ENCODE measurements around the gene SLA2. TPM values are rescaled to one million over a fixed set of nuclear protein-coding genes. Genes with fewer than 3 reads are reported as not detected.
"Not testable (repeated sequence)": the region's sequence is repeated elsewhere in the genome, so short reads cannot be mapped to it uniquely, and the experiment has no call there.

Gene SLA2
- polyA plus RNA-seq, 1 experiment: not detected

GRCh38 chr20:36620917-36621316 lies 25.1 kb downstream of the SLA2 start:
- ChIA-PET CTCF (interaction anchor here (1.3 kb wide), 1 partner anchor 15 kb away, joined by 4 read pairs; the partner anchor contains the start of gene RAB5IF), POLR2A (no interaction called here)
- Histone ChIP-seq H3K36me3 (ENCODE audit: control insufficient read depth, insufficient read depth, low read length) (no peaks in the 10 kb centered on the region), H3K4me3 (ENCODE audit: low read depth, low read length) (no peak overlapping the region), H3K27me3 (ENCODE audit: control insufficient read depth, insufficient read depth, low read length) (no peaks in the 10 kb centered on the region)
- no peak for DNase-seq (ENCODE audit: low read depth)
- TF ChIP-seq, protein P1, sequence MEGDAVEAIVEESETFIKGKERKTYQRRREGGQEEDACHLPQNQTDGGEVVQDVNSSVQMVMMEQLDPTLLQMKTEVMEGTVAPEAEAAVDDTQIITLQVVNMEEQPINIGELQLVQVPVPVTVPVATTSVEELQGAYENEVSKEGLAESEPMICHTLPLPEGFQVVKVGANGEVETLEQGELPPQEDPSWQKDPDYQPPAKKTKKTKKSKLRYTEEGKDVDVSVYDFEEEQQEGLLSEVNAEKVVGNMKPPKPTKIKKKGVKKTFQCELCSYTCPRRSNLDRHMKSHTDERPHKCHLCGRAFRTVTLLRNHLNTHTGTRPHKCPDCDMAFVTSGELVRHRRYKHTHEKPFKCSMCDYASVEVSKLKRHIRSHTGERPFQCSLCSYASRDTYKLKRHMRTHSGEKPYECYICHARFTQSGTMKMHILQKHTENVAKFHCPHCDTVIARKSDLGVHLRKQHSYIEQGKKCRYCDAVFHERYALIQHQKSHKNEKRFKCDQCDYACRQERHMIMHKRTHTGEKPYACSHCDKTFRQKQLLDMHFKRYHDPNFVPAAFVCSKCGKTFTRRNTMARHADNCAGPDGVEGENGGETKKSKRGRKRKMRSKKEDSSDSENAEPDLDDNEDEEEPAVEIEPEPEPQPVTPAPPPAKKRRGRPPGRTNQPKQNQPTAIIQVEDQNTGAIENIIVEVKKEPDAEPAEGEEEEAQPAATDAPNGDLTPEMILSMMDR (IDR thresholded peaks at IDR 0.05; ENCODE audit: insufficient read depth, low read depth, low read length): no peak

GRCh38 chr20:36614781-36615557 lies 31.0 kb downstream of the SLA2 start:
- TF ChIP-seq, protein P1 (IDR thresholded peaks at IDR 0.05; ENCODE audit: insufficient read depth, low read depth, low read length): no peak
- POLR2A ChIA-PET: no interaction called here

DNA sequence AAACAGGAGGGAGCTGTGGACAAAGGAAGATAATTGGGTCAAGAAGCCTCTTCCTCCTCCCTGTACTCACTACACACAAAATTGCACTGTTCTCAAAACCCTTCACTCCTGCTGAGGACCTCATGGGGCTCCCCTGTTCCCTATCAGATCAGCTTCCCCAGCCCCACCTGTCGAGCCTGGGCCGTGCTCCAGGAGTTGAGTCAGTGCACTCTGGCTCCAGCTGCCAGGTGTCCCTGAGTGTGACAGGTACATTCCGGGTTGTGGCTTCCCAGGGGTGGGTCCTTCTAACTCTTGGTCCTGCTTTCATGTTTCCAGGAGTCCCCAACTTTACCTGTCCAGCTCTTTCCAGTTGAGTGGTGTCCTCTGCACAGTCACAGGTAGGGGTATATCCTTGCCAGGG lies 32.0 kb downstream of the SLA2 start:
- POLR2A ChIA-PET: no interaction called here

More at GRCh38 chr20:36614781-36615557, 31.0 kb downstream of the SLA2 start:
- Histone ChIP-seq H3K4me3 (ENCODE audit: low read depth, low read length) (no peak overlapping the region), H3K36me3 (ENCODE audit: control insufficient read depth, insufficient read depth, low read length) (peaks cover 17% of the 10 kb centered on the region), H3K27me3 (ENCODE audit: control insufficient read depth, insufficient read depth, low read length) (no peaks in the 10 kb centered on the region)
- no peak for DNase-seq (ENCODE audit: low read depth)
- CTCF ChIA-PET: interaction anchor here (2.3 kb wide), 1 partner anchor 140 kb away, joined by 15 read pairs; no protein-coding TSS in a partner anchor

GRCh38 chr20:36611625-36612024 lies 34.4 kb downstream of the SLA2 start:
- Histone ChIP-seq H3K4me3 (ENCODE audit: low read depth, low read length) (no peak overlapping the region), H3K27me3 (ENCODE audit: control insufficient read depth, insufficient read depth, low read length) (no peaks in the 10 kb centered on the region), H3K36me3 (ENCODE audit: control insufficient read depth, insufficient read depth, low read length) (peaks cover 28% of the 10 kb centered on the region)
- ChIA-PET POLR2A (interaction anchor here (0.6 kb wide), 1 partner anchor 567 kb away, joined by 4 read pairs; no protein-coding TSS in a partner anchor), CTCF (interaction anchor here (1.1 to 2.4 kb wide), 4 partner anchors 10 to 143 kb away, joined by 3 to 9 read pairs (median 3); no protein-coding TSS in a partner anchor)
- TF ChIP-seq, protein P1 (IDR thresholded peaks at IDR 0.05; ENCODE audit: insufficient read depth, low read depth, low read length): no peak
- DNase-seq (ENCODE audit: low read depth): no peak

More for the DNA sequence above, 32.0 kb downstream of the SLA2 start:
- TF ChIP-seq, protein P1 (IDR thresholded peaks at IDR 0.05; ENCODE audit: insufficient read depth, low read depth, low read length): no peak
- CTCF ChIA-PET: interaction anchor here (1.7 to 2.3 kb wide), 3 partner anchors 141 to 273 kb away, joined by 8 to 15 read pairs (median 14); a partner anchor contains a TSS
- Histone ChIP-seq H3K27me3 (ENCODE audit: control insufficient read depth, insufficient read depth, low read length) (no peaks in the 10 kb centered on the region), H3K36me3 (ENCODE audit: control insufficient read depth, insufficient read depth, low read length) (peaks cover 22% of the 10 kb centered on the region), H3K4me3 (ENCODE audit: low read depth, low read length) (no peak overlapping the region)
- no peak for DNase-seq (ENCODE audit: low read depth)

- POLR2A ChIA-PET: not testable (repeated sequence)
These were observed 37.6 kb downstream of the SLA2 start for GRCh38 chr20:36608388-36608728.

More at GRCh38 chr20:36608388-36608728, 37.6 kb downstream of the SLA2 start:
- peaks cover 22% of the 10 kb centered on the region for H3K36me3 ChIP-seq (ENCODE audit: control insufficient read depth, insufficient read depth, low read length)
- CTCF ChIA-PET; H3K27me3 ChIP-seq (ENCODE audit: control insufficient read depth, insufficient read depth, low read length); DNase-seq (ENCODE audit: low read depth); H3K4me3 ChIP-seq (ENCODE audit: low read depth, low read length): not testable (repeated sequence)
